HG02798 (cell line): ENCODE results near the gene EFNA2.
A peak's percentile ranks its signal among the peaks of the same experiment; 100 is the strongest.
"Not testable (repeated sequence)": the region's sequence is repeated elsewhere in the genome, so short reads cannot be mapped to it uniquely, and the experiment has no call there.

Experiments used
- ATAC-seq: cut with Tn5 transposase; IDR thresholded peaks from one replicate; pipeline ENCODE4 v1.9.1; 2021; ENCODE audit warnings: mild to moderate bottlenecking; ENCODE audit not compliant: unreplicated experiment, poor library complexity

EFNA2 gene

DNA sequence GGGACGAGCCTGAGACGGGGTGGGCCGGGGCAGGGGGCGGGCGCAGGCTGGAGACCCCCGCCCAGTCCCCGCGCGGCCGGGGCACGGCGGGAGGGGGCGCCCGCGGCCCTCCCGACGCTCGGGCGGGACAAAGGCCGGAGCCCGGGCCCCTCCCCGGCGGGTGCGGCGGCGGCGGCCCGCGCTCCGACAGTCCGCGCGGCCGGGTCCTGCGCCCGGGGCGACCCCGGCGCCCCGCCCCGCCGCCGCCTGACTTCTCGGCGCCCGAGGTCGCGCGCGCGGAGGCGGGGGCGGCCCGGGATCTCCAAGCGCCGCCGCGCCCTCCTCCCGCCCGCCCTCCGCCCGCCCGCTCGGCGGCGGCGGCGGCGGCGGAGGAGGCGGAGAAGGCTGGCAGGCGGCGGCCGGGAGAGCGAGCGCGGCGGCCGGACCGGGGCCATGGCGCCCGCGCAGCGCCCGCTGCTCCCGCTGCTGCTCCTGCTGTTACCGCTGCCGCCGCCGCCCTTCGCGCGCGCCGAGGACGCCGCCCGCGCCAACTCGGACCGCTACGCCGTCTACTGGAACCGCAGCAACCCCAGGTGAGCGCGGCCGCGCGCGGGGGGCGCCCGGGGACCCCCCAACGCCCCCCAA, at the start of gene EFNA2:
TSS of gene EFNA2 (plus strand) at position 137 of the 624 bp plus-strand sequence. CDS start at position 433, 296 bp downstream.
- no peak for ATAC-seq

DNA sequence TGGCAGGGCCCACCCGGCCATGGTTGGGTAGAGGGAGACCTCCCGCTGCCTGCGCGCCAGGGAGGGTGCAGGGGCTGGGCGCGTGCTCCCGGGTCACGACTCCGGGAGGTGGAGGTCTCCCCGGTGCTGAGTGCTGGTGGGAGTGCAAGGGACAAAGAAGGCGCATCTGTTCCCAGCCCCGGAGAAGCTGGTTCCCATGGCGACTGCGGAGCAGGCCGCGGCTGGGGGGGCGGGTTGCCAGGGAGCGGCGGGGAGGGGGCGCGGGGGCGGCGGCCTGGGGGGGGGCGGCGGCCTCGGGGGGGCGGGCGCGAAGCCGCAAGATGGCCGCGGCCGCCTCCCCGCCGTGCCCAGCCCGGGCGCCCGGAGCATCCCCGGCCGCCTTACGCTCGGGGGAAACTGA, 49.1 kb upstream of the EFNA2 start:
- no peak for ATAC-seq

- no peak for ATAC-seq
Observed at GRCh38 chr19:1237027-1237659, 48.5 kb upstream of the EFNA2 start.

GRCh38 chr19:1237754-1238368, 47.8 kb upstream of the EFNA2 start, which contains the start of gene CBARP:
TSS of gene CBARP (minus strand) at chr19:1238005. CDS start at chr19:1236100, 1,905 bp downstream.
- ATAC-seq = no peak

GRCh38 chr19:1238369-1239303, 47.0 kb upstream of the EFNA2 start:
- ATAC-seq = no peak

- no peak for ATAC-seq
Observed at GRCh38 chr19:1239420-1239795, 46.3 kb upstream of the EFNA2 start.

- ATAC-seq = peak; percentile 55
Observed at GRCh38 chr19:1239796-1240737, 45.6 kb upstream of the EFNA2 start.

GRCh38 chr19:1240925-1241324, 44.7 kb upstream of the EFNA2 start:
- ATAC-seq = no peak

DNA sequence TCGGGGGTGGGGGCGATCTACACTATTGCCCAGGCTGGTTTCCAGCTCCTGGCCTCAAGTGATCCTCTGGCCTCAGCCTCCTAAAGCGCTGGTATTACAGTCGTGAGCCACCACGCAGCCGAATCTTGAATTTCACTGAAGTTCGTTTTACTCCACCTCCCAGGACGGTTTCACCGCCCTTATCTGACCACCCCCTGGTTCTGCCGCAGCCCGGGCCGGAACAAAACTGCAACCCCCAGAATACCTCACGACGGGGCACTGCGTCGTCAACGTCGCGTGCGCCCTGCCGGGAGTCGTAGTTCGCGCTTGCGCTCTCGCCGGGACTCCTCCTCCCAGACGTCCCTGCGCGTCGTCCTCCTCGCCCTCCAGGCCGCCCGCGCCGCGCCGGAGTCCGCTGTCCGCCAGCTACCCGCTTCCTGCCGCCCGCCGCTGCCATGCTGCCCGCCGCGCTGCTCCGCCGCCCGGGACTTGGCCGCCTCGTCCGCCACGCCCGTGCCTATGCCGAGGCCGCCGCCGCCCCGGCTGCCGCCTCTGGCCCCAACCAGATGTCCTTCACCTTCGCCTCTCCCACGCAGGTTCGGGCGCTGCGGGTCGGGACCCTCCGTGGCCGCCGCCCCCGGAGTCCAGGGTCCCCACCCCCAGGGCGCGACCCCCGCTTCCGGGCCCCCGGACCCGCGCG, 44.1 kb upstream of the EFNA2 start, which contains the start of gene ATP5F1D:
TSS of gene ATP5F1D (plus strand) at position 335 of the 679 bp plus-strand sequence. CDS start at position 435, 100 bp downstream.
- peak; percentile 63 for ATAC-seq

GRCh38 chr19:1243768-1244692, 41.6 kb upstream of the EFNA2 start:
- no peak for ATAC-seq

DNA sequence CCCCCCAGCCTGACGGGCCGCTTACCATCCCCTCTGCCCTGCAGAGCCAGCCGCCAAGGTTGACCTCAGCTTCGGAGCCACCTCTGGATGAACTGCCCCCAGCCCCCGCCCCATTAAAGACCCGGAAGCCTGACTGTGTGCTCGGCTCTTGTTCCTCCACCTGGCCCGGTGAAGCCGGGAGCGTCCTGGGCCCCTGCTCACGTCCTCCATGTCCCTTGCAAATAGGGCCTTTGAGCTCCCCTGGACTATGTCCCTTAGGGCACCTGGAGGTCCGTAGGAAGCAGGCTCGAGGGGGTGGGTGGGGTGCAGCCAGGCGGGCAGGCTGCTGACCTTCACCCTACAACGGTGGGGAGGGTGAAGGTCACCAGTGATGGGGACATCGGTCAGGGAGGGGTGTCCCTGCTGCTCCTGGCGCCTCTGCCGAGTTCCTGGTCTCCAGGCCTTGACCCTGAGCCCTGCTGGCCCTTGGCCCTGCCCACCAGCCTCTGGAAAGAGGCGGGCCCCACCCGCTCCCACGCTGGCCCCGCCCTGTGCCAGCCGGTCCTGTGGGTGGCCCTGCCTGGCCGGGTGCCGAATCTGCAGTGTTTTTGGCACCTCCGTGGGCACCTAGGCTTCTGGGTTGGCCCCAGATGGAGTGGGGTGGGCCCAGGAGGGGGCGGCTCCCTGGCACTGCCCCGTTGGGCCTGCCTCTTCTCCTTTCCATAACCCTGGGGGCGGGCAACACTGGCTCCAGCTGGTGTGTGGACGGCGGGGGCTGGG, 40.8 kb upstream of the EFNA2 start:
- no peak for ATAC-seq

DNA sequence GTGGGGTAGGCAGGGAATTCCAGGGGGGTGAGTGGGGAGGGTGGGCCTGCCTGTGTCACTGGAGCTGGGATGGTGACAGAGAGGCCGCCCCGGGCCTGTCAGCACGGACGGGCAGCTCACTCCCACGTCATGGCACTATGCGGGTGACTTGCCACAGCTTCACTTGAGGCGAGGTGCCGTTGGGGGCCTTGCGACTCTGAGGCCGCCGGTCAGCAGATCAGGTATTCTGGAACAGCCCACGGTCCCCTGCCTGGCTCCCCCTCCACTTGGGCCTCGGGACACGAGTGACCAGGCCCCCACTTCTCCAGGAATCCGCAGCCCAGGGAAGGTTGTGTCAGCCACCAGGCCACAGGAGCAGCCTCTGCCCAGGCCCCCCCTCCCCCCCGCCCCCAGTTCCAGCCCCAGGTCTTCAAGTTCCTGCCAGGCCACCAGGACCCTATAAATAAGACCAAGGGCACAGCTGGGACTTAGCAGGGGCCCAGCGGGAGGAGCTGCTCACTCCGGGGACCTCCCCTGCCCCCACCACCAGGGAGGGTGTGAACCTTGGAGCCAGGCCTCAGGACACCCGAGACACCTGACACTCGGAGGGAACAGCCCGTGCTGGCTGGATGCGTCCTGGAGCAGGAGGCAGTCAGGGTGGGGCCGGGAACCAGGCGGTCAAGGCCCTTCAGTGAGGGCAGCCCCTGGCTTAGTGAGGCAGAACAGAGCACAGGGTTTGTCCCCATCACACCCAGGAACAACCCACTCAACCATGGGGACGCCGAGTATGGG, 40.0 kb upstream of the EFNA2 start:
- ATAC-seq = no peak

GRCh38 chr19:1246265-1247087, 39.2 kb upstream of the EFNA2 start:
- not testable (repeated sequence) for ATAC-seq

GRCh38 chr19:1247748-1248138, 37.9 kb upstream of the EFNA2 start:
- ATAC-seq = no peak

DNA sequence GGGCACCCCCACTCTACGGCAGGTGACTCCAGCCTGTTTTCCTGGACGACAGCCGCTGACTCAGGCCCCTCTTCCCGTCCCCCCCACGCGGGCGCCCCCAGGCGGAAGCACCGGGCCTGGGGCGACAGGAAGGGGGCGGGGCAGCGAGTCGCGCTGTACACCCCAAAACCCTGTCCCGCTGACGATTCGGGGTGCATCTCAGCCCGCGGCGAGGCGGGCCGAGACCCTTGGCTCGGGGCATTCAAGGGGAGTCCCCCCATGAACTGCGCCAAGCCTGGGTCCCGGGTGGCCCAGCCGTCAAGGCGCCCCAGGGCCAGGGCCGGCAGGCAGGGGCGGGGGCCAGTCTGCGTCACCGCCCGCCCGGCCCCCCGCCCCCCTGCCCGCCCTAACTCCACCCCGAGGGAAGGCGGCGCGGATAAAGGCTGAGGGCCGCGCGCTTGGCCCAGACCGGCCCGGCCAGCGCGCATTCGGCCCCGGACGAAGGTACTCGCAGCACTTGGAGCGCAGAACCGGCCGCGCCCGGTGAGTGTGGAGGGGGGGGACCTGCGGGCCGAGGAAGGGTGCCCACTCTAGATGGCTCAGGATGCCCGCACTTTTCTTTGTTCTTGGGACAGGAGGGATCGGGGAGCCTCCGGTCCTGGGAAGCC, 37.4 kb upstream of the EFNA2 start, which contains the start of gene MIDN:
TSS of gene MIDN (plus strand) at position 445 of the 647 bp plus-strand sequence. CDS start 1,714 bp downstream, outside the sequence.
- ATAC-seq = peak; percentile 14
